ENCODE measurements around the gene ANAPC15. TPM values are rescaled to one million over a fixed set of nuclear protein-coding genes. Genes with fewer than 3 reads are reported as not detected.

ANAPC15 gene
- total RNA-seq, 1 donor: 24.5 TPM

DNA sequence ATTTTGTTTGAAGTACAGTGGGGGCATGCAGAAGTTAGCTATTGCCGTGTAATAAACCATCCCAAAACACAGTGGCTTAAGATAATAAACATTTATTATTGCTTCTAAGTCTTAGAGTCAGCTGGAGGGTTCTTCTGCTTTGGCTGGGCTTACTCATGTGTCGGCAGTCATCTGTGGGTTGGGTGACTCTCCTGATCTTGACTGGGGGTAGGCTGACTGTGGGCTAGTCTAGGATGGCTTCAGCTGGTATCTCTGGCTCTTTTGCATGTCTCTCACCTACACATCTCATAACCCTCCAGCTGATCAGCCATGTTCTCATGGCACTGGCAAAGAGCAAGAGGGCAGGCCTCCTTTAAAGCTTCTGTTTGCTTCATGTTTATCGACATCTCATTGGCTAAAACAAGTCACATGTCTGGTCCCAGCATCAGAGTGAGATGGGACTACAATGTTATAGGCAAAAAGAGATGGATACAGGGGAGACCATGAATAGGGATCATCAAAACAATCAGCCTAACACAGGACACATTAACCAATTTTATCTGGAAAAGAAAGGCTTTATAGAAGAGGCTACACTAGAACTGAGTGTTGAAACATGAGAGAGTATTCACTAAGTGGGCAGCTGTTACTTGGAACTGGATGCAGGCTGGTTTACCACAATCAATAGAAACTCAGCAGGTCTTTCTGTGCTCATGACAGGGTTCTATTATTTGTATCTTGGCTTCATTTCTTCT lies 26.7 kb downstream of the ANAPC15 start:
- no peak for DNase-seq (ENCODE audit: low read depth)
- no peak overlapping the region for H3K4me3 ChIP-seq (ENCODE audit: low read depth, low read length)
- TF ChIP-seq, protein P1, sequence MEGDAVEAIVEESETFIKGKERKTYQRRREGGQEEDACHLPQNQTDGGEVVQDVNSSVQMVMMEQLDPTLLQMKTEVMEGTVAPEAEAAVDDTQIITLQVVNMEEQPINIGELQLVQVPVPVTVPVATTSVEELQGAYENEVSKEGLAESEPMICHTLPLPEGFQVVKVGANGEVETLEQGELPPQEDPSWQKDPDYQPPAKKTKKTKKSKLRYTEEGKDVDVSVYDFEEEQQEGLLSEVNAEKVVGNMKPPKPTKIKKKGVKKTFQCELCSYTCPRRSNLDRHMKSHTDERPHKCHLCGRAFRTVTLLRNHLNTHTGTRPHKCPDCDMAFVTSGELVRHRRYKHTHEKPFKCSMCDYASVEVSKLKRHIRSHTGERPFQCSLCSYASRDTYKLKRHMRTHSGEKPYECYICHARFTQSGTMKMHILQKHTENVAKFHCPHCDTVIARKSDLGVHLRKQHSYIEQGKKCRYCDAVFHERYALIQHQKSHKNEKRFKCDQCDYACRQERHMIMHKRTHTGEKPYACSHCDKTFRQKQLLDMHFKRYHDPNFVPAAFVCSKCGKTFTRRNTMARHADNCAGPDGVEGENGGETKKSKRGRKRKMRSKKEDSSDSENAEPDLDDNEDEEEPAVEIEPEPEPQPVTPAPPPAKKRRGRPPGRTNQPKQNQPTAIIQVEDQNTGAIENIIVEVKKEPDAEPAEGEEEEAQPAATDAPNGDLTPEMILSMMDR (IDR thresholded peaks at IDR 0.05; ENCODE audit: insufficient read depth, low read length): no peak

DNA sequence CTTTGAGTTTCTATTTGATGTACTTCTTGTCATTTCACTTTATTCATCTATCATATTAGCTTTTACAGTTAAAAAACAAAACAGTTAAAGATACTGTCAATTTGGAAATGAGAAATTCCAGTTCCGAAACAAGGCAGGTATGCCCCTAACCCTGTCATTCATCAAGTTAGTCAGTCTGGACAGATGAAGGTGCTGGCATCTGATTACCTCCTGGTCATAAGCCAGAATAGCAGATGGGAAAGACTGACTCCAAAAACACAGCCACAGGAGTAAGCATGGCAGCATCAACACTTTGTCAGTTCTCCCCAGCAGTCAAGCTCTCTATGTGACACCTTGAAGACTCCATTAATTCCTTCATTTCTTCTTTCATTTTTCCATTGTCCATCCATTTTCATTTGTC lies 27.5 kb downstream of the ANAPC15 start:
- no peak overlapping the region for H3K4me3 ChIP-seq (ENCODE audit: low read depth, low read length)
- TF ChIP-seq, protein P1 (IDR thresholded peaks at IDR 0.05; ENCODE audit: insufficient read depth, low read length): no peak
- no peak for DNase-seq (ENCODE audit: low read depth)

DNA sequence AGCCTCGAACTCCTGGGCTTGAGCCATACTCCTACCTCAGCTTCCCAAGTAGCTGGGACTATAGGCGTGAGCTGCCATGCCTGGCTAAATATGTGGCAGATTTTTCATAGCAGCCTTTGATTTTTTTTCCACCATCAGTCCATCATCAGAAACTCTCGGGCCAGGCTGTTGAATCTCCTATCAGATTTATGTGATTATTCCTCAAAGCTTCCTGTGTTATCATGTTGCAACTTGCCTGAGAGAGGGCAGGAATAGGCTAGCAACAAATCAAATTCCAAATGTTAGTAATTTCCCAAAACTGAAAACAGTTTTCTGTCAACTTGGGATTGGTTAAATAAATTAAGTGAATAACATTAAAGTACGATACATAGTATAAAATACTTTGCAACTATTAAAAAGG lies 28.4 kb downstream of the ANAPC15 start:
- TF ChIP-seq, protein P1 (IDR thresholded peaks at IDR 0.05; ENCODE audit: insufficient read depth, low read length): no peak
- no peak overlapping the region for H3K4me3 ChIP-seq (ENCODE audit: low read depth, low read length)
- no peak for DNase-seq (ENCODE audit: low read depth)

DNA sequence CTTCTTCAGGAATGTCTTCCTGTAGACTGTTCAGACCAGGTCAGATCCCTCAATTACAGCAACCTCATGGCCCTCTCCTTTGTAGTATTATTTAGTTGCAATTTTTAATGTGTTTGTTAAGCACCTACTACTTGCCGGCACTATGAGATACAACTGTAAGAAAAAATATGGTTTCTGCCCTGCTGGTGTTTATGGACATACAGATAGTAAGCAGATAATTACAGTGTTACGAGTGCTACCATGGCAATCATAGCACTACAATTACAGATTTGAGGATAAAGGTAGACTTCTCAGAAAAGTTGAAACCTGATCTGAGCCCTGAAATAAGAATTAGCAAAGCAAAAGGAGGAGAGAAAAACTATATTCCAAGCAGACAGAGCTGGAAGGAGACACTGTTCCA lies 29.1 kb downstream of the ANAPC15 start:
- TF ChIP-seq, protein P1 (IDR thresholded peaks at IDR 0.05; ENCODE audit: insufficient read depth, low read length): no peak
- H3K4me3 ChIP-seq (ENCODE audit: low read depth, low read length): no peak overlapping the region
- DNase-seq (ENCODE audit: low read depth): no peak

DNA sequence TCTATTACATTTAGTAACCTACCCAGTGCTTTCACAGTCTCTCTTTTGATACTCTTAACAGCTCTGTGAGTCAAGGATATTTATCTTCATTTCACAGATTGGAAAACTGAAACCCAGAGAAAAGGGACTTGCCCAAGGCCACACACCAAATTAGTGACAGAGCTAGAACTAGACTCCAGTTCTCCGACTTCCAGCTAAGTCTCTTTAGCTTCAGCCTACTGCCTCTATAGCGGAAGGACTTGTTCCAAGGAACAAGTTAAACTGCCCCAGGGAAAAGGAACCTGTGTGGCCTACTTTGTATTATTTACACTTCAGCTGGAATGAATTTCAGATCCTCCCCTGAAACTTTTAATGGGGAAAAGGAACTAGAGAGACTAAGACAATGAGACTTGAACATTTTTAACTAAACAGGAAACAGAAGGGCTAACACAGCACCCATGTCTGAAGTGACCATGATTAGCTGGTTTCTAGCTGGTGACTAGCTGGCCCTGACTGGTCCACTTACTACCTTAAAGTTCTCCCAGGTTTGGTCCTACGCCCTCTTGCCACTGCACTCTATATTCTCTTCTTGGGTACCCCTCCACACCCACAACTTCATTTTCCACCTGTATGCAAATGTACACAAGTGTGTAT lies 30.6 kb downstream of the ANAPC15 start:
- no peak overlapping the region for H3K4me3 ChIP-seq (ENCODE audit: low read depth, low read length)
- DNase-seq (ENCODE audit: low read depth): no peak
- TF ChIP-seq, protein P1 (IDR thresholded peaks at IDR 0.05; ENCODE audit: insufficient read depth, low read length): no peak

DNA sequence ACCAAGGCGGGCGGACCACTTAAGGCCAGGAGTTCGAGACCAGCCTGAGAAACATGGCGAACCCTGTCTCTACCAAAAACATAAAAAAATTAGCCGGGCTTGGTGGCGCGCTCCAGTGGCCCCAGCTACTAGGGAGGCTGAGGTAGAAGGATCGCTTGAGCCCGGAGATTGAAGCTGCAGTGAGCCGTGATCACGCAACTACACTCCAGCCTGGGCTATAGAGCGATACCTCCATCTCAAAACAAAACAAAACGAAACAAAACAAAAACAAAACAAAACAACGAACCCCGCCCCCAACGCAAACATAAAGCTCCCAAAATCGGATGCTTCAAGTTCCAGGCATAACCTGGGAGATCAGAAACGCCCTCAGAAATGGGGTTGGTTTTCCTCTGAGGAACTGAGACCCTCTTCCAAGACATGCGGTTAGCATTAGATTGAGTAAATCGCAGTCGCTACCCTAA lies 31.3 kb downstream of the ANAPC15 start:
- DNase-seq (ENCODE audit: low read depth): no peak
- TF ChIP-seq, protein P1 (IDR thresholded peaks at IDR 0.05; ENCODE audit: insufficient read depth, low read length): no peak
- H3K4me3 ChIP-seq (ENCODE audit: low read depth, low read length): peak overlapping the region; percentile 82

All from fibroblast of the aortic adventitia (primary cell).